NB4 (cell line): ENCODE measurements around the gene ATOH8.

Experiments used
- DNase-seq: peaks from one replicate; pipeline ENCODE4 v3.0.0; 2010; ENCODE audit warnings: low read depth
- H3K4me3 ChIP-seq: one replicate; pipeline ENCODE4 v1.5.1; 2011; ENCODE audit warnings: mild to moderate bottlenecking, low read depth, low read length, moderate library complexity
- CTCF ChIP-seq: IDR thresholded peaks from one replicate; pipeline ENCODE4 v1.5.1; 2012; ENCODE audit warnings: low read depth, low read length
- MAX ChIP-seq: IDR thresholded peaks from 2 replicates; pipeline ENCODE4 v1.6.1; 2011; ENCODE audit warnings: low read depth, low read length
- MYC ChIP-seq: IDR thresholded peaks from 2 replicates; pipeline ENCODE4 v1.6.1; 2011; ENCODE audit warnings: low read depth, low read length
- POLR2A ChIP-seq: IDR thresholded peaks from 2 replicates; pipeline ENCODE4 v1.6.1; 2011; ENCODE audit warnings: mild to moderate bottlenecking; ENCODE audit not compliant: insufficient read length; ENCODE audit errors: extremely low read depth

The ATOH8 gene

GRCh38 chr2:85759257-85759613 lies 5.4 kb downstream of the ATOH8 start:
- TF ChIP-seq MYC (no peak), CTCF (no peak), MAX (no peak), POLR2A (no peak)
- no peak for DNase-seq
- no peak overlapping the region for H3K4me3 ChIP-seq

GRCh38 chr2:85760371-85760770 lies 6.6 kb downstream of the ATOH8 start:
- no peak overlapping the region for H3K4me3 ChIP-seq
- DNase-seq = no peak
- TF ChIP-seq POLR2A = no peak
- no peak for TF ChIP-seq MAX
- TF ChIP-seq MYC = no peak
- no peak for TF ChIP-seq CTCF

- no peak overlapping the region for H3K4me3 ChIP-seq
- TF ChIP-seq POLR2A (no peak), MAX (no peak)
- no peak for DNase-seq
Observed at GRCh38 chr2:85760872-85761271, 7.1 kb downstream of the ATOH8 start.

GRCh38 chr2:85761512-85761944 lies 7.7 kb downstream of the ATOH8 start:
- no peak for DNase-seq
- H3K4me3 ChIP-seq = no peak overlapping the region
- TF ChIP-seq CTCF = no peak
- no peak for TF ChIP-seq POLR2A
- TF ChIP-seq MYC = no peak
- no peak for TF ChIP-seq MAX

GRCh38 chr2:85761946-85762345 lies 8.2 kb downstream of the ATOH8 start:
- DNase-seq = no peak
- no peak for TF ChIP-seq MAX
- TF ChIP-seq MYC = no peak
- TF ChIP-seq POLR2A = no peak
- TF ChIP-seq CTCF = no peak
- no peak overlapping the region for H3K4me3 ChIP-seq

- no peak for DNase-seq
- no peak overlapping the region for H3K4me3 ChIP-seq
- TF ChIP-seq POLR2A = no peak
- no peak for TF ChIP-seq MAX
- no peak for TF ChIP-seq MYC
- no peak for TF ChIP-seq CTCF
Observed at GRCh38 chr2:85763132-85763531, 9.3 kb downstream of the ATOH8 start.
